Subcutaneous adipose tissue (tissue), 4 donors: ENCODE results near the gene NKX3-2. TPM values are rescaled to one million over a fixed set of nuclear protein-coding genes. Genes with fewer than 3 reads are reported as not detected.

Source experiments
- CTCF ChIP-seq: fragments of 450-650 bp; IDR thresholded peaks from one replicate; pipeline ENCODE4 v1.5.1; 2016; ENCODE audit warnings: low read depth, mild to moderate bottlenecking, control low read depth, antibody characterized with exemption, moderate library complexity
- total RNA-seq, 4 donors: library from RNA; depleted of rRNA; stranded (reverse); fragments of >200 nt; gene quantifications; one replicate each; pipeline ENCODE4 v1.1.0, GENCODE V29; 2016

The NKX3-2 gene
- total RNA-seq, 4 donors from 2014 or later = 0.17 to 0.44 TPM; not detected in 2

DNA sequence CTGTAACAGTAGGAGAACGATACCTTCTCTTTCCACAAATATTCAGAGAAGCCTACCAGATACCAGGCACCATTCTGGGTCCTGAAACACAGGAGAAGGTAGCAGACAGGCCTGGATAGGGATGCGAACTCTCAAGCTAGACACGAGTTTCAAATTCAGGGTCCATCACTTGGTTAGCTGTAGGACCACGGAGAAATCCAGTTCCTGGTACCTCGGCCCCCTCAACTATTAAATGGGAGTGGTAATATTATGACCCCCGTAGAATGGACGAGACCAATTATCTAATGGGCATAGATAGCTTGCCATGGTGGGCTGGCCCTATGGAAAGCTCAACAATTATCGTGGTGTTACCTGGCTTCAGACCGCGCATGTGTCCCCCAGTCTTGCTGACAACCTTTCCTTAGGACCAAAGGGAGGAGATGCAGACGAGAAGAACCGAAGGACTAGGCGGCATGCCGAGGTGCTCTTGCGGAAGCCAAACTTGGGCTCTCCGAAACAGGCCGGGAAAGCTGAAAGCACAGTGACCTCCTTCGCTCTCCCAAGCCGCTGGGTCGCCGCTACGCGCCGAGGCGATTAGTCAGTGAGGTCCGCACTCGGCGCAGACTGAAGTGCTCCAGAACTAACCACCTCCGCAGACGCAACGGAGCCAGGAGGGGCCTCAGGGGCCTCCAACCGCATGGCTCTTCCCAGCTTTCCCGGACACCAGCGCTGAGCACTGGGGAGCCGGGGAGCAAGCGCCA lies 19.6 kb downstream of the NKX3-2 start:
- no peak for TF ChIP-seq CTCF

GRCh38 chr4:13523591-13524503 lies 20.5 kb downstream of the NKX3-2 start:
- TF ChIP-seq CTCF = no peak

DNA sequence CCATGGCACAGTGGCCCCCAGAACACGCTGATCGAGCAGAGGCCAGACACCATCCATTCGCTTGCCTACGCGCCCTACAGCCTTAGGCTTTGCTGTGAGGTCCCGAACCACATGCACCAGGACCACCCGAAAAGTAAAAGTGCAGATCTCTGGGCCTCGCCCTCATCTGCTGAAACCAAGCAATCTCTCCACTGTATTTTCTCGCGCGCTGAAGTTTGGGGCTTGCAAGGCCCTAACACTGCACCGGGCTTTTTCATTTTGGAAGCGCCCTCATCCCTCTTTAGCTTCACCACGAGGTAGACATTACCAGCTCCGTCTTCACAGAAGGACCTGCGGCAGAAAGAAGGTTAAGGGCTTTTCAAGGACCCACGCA lies 21.2 kb downstream of the NKX3-2 start:
- no peak for TF ChIP-seq CTCF

- TF ChIP-seq CTCF = no peak
Measured at GRCh38 chr4:13522282-13523104, 21.8 kb downstream of the NKX3-2 start.

- TF ChIP-seq CTCF = no peak
Measured at GRCh38 chr4:13521047-13521446, 23.3 kb downstream of the NKX3-2 start.

DNA sequence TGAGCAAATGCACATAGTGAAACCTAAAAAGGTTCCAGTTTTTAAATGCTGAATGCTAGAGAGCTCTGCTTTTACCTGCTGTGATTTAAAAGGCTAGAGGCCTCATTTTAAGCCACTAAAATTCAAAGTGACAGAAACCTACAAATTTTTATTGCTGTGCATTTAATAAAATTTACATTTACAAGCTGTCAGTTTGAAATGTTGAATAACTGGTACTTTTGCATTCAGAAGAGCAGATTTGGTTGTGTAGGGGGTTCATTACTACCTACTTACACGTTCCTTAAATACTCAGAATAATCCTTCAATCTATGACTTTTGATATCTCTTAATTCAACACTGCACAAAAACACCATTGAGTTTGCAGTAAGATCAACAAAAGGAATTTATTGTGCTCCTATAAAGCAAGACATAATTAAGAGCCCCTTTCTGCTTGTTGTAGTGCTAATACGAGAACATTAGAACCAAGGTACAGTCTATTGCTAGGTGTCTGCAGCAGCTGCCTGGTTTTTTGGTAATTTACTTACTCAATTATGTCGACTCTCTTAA lies 27.9 kb downstream of the NKX3-2 start:
- TF ChIP-seq CTCF = no peak

DNA sequence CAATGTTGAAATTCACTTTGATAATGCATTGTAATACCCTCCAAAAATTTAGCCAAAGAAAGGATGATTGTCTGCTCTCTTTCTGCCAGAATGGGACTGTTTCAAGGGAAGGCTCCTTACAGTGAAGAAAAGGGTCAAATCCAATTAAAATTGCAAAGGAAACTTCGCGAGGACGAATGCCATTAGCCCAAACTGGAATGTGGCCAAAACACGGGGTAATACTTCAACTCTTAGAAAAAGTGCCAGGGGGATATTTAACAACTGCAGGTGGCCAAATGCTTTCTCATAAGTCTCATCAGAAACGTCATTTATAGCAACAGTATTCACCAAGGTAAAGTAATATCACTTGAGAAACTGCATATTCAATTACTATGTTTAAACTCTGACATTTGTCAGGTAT lies 29.0 kb downstream of the NKX3-2 start:
- no peak for TF ChIP-seq CTCF
